HG03439 (cell line): Measurements from ENCODE around the gene COX6B2.

Source experiments
- ATAC-seq: cut with Tn5 transposase; IDR thresholded peaks from one replicate; pipeline ENCODE4 v1.9.1; 2021; ENCODE audit warnings: mild to moderate bottlenecking, moderate library complexity; ENCODE audit not compliant: unreplicated experiment

Gene COX6B2

DNA sequence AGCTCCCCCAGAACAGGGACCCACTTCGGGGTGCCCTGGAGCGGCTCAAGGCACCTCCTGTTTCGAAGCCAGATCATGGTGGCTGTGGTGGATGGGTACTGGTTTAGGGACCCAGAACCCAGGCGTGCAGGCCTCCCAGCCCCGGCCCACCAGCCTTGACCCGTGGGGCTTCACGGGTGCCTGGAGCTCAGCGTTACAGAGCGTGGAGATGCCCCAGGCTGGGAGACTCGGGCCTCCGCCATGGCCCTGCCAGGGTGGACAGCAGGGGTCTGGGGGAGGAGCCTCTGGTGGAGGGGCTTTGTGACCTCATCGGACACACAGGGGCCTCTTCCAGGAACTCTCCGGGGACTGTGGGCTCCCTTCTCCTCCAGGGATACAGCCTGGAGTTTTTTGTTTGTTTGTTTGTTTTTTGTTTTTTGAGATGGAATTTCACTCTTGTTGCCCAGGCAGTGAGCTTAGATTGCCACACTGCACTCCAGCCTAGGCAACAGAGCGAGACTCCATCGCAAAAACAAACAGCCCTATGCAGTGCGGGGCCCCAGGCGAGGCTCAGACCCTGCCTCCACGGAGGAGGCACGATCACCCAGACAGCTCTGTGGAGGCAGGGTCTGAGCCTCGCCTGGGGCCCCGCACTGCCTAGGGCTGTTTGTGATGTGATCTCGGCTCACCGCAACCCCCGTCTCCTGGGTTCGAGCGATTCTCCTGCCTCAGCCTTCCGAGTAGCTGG is 8.6 kb upstream of the COX6B2 start, which contains the start of gene GARIN5B:
GARIN5B (minus strand) TSS at position 271 of the 727 bp plus-strand sequence; CDS start at position 77, 194 bp downstream.
- ATAC-seq, result no peak

DNA sequence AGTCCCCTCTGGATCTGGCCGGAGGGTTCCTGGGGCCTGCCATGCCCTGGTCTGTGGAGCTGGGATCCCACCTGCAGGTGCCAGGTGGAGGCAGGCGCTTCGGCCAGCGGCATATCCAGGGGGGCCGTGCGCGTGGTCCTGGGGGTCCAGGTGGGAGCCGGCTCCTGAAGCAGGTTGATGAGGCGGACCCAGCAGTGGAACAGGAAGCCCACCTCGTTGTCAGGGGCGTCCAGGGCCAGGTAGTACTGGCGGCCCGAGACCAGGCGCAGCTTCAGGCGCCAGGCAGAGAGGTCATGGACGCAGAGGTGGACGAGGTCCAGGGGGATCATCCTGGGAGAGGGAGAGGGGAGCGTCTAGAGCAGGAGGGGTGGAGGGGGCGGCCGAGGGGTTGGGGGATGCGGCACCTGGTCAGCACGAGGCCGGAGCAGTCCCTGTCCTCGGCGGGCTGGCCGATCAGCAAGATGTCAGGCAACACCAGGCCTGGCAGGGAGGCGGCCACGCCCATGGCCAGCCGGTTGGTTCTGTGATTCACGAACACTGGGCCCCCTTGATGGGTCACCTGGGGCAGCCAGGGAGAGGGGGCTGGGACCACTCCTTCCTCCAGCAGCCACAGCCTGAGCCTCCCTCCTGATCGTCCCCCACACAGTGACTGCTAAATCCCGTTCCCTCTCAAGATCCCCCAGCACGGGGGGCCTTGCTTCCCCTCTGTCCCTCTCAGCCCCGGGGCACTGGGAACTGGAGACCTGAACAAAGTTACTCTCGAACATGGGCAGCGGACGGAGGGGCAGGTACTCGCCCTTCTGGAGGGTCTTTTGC is 7.9 kb upstream of the COX6B2 start:
- ATAC-seq, result no peak

DNA sequence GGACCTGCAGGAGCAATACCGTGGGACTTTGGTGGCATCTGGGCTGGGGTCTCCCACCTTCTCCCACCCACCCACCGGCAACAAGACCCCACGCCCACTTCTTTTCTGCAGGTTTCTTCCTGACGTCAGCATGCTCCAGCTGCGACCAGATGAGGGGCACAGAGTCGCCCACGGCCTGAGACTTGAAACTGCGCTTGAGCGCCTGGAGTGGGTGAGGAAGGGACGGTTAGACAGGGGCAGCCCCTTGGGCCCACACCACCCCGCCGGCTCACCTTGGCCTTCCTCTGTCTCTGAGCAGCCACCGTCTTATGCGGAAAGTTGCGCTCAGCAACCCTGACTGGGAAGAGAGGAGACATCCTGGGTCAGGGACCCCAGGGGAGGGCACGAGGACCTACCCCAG is 6.4 kb upstream of the COX6B2 start:
- no peak for ATAC-seq

DNA sequence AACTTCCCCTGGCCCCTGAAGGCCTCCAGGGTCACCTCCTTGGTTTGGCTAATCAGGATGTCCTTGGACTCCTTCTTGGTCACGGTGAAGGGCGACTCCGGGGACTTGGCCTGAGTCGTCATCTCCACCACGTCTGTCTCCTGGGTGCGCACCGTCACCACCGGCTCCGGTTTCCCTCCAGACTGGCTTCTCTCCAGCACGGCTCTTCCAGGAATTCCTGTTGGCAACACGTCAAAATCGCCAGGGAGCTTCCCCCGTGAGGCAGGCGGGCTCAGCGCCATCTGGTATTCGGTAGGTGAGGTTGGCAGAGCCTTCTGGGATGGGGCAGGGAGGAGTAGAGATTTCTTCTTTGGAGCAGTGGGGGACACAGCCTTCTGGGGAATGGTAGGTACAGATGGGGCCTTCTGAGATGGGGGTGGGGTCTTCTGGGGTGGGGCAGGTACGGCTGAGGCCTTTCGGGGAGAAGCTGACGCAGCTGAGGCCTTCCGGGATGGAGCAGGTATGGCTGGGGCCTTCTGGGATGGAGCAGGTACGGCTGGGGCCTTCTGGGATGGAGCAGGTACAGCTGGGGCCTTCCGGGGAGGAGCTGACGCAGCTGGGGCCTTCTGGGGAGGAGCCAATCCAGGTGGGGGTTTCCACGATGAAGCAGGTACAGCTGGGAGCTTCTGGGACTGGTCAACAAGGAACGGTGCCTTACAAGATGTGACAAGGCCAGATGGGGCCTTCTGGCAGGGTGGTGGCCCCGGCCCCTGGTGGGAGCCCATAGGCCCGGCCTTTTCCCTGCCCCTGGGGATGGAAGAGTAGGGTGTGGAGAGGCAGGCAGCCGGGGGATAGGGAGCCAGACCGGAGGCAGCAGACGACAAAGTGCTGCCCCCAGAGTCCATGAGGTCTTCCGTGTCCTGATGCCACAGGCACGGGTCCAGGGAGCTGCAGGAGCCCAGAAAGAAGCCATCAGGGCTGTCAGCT is 4.7 kb upstream of the COX6B2 start:
- ATAC-seq, result no peak

DNA sequence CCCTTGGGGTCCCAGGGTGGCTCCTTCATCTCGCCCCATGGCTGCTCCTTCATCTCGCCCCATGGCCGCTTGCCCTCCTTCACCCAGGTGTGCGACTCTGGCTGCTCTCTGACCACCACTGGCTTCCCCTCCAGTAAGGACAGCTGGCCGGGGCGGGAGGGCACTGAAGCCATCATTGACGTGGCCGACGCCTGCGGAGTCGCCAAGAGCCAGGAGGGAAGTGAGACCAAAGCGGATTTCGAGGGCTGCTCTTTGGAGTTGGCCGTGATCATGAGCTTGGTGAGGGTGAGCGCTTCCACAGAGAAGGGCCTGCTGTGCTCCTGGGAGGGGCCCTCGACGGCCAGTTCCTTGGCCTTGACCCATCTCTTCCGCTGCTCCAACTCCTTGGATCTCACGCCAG is 4.0 kb upstream of the COX6B2 start:
- ATAC-seq, result no peak

DNA sequence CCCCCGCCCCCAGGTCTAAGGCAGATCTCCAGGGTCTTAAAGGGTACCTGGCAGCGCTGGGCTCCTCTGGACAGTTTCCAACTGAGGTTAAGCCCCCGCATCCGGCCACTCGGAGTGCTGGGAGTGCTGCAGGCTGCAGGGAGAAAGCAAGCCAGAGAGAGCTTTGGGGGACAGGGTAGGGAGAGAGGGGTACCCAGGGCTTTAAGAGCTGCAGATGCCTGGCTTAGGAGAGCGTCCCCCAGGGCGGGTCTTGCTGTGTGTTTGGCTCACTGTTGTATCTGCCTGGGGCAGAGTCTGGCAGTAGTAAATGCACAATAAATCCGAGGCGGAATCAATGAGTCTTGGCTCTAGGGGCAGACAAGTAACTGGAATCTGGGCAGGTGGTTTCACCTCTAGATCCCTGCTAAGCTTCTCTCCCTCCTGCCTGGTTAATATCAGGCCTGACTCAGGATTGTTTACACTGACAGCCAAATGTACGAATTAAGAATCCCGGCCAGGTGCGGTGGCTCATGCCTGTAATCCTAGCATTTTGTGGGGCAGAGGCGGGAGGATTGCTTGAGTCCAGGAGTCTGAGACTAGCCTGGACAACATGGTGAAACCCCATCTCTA is 798 bp upstream of the COX6B2 start:
- no peak for ATAC-seq

DNA sequence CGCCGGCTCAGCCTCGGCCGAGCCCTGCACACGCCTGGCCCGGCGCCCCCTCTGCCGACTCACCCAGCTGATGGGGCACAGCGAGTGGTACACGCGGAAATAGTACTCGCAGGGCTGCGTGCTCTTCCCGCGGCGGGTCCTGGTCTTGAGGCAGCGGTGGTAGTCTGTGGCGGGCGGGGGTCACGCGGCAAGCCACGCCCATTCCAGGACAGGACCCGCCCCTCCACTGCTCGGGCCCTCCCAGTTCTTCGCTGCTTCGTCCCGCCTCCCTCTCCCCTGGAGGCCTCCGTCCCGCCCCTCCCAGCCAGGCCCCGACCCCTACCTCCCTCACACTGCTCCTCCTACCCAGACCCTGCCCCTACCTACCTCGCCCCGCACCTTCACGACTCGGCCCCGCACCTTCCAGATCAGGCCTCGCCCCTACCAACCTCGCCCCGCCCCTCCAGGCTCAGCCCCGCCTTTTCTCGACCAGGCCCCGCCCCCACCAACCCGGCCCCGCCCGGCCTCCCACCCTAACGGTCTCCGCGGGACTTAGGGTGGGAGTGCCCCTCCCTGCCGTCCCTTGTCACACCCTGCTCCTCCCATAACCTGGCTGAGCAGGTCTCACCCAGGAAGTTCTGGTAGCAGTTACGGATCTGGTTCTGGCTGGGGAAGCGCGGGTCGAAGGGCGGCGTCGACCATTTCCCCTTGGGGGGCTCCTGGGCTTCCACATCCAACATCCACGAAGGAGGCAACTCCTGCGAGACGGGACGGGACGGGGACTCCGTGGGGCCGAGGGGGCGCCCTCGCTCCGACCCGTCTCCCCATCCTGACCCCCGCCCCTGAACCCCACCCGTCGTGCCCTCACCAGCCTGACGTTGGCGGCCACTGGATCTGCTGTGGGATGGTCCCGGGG is 469 bp downstream of the COX6B2 start:
- ATAC-seq, result no peak

DNA sequence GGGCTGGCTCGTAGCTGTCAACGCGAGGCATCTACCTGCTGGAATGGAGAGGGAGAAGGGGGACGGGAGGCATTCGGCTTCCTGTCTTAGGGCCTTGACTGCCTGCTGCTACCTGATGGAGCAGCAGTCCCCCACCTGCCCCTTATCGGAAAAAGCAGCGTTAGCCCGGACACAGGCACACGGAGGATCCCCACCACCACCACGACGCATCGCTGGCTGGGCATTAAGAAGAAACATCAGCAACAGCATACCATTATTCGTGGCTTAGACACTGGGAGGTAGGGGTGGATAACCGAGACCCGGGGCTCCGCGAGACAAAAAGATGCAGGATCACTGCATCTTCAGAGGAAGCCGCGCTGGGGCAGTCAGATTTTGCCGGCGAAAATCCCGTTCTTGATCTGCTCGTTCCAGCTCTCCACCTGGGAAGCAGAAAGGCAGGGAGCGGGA is 1.1 kb downstream of the COX6B2 start:
- no peak for ATAC-seq

DNA sequence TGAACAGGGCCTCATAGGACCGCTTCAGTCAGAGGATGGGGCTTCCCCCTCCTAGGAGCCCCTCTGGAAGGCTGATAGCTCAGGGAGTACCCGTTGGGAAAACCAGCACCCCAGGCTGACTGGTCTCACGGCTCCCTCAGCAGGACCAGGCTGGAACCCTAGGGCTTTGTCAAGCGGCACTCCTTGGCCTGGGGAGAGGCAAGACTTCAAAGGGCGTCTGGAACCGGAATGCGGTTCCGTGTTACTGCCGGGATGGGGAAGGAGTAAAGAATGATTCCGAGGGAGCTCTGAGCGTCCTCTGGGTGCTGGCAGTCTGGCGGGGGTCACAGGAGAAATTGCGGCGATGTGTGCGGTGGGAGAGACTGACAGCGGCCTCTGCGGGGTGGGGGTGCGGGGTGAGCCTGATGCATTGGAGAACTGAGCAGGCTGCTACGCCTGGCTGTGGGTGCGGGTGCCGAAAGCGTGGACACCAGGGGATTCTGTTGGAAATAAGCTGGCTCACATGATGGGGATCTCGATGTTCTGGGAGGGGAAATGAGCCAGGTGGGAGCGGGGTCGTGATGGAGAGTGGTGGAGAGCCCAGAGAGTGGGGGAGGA is 1.9 kb downstream of the COX6B2 start:
- ATAC-seq, result no peak

DNA sequence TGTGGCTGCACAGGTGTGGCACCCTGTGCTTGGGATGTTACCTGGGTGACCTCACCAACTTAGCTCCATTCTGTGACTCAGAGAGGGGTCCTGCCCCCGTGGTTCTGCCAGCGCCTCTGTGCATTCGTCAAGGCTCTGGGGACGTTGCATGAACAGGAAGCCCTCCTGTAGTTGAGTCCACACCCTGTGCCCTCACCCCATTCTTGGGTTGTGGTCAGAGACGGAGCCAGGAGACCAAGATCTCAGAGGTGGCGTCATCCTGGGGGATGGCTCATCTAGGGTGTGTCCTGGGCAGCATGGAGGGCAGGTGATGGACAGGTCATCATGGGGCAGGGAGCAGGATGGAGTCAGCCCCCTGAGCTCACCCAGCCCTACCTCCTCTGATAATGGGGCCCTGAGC is 2.5 kb downstream of the COX6B2 start:
- ATAC-seq, result no peak

DNA sequence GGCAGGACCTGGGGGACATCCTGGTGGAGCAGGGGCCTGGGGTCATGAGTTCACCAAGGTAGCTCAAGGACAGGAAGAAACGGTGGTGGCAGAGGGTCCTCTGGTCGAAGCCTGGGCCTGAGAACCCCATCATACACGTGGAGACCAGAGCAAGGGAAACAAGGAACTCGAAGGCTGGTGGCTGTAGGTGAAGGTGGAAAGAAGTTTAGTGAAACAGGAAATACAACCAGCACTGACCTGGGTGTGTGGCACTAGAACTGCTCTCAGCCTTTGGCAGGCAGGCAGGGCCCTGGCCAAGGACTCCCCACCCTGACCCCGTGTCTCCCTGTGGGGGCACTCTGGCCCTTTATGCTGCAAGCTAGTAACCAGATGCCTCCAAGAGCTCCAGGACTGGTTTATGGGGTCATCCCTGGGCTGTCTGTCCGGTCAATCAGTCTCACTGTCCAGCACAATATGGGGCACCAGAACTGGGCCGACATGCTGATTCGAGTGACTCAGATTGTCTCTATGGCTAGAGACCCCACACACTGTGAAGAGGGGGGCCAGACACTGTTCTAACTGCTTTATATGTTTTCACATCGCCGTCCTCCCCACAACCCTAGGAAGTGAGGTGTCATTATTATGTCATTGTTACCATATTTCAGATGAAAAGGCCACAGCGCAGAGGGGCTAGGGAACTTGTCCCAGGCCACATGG is 3.8 kb downstream of the COX6B2 start:
- no peak for ATAC-seq

DNA sequence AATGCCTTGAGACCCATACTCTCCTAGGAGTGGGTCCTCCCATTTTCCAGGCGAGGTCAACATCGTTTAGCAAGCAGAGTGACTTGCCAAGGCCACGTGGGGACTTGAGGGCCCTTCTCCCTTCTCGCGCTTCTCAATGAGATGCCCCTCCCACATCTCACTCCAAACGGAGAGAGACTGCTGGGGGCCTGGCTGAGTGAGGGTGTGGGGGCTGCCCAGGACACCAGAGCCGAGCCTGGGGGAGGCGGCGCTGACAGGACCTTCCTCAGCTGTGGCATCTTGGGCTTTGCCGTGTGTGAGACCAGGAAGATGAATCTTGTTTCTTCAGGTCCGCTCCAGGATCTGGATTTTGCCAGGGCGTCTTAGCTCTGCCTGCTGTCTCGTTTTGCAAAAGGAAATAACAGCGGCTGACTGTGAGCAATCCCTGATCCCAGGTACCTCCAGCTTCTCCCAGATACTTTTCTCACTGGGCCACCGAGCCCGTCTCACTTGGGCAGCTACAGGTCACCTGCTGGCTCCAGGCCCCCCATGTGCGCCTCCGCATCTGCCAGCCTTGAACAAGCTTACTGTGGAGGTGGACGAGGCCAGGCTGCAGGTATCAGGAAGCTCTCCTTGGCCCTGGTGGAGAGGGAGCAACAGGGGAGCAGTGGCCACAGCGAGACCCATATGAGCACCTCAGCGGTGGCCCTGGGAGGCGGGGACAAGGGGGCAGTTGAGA is 6.0 kb downstream of the COX6B2 start:
- ATAC-seq, result no peak

DNA sequence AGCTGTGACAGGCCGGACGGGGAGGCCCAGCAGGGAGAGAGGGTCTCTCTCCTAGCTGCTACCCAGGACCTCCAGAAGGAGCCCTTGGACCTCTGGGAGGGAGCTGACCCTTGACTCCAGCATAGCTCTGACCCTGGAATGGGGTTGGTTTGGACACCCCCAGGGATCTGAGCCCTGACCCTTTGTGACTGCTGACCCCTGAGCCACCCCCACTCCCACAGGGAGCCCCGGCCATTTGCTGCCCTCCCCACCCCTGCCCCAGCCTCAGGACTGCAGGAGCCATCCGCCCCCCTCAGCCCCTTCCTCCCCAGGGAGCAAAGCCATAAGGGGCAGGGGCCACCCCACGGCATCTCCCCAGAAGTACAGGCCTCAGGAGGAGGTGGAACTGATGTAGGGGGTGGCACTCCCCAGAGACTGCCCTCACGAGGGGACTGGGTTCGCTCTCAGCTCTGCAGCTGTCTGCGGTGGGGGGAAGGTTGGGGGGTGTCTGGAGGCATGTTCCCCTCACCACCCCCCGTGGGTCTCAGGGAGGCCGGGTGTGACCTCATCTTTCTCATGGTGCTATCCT is 7.0 kb downstream of the COX6B2 start:
- ATAC-seq, result no peak

DNA sequence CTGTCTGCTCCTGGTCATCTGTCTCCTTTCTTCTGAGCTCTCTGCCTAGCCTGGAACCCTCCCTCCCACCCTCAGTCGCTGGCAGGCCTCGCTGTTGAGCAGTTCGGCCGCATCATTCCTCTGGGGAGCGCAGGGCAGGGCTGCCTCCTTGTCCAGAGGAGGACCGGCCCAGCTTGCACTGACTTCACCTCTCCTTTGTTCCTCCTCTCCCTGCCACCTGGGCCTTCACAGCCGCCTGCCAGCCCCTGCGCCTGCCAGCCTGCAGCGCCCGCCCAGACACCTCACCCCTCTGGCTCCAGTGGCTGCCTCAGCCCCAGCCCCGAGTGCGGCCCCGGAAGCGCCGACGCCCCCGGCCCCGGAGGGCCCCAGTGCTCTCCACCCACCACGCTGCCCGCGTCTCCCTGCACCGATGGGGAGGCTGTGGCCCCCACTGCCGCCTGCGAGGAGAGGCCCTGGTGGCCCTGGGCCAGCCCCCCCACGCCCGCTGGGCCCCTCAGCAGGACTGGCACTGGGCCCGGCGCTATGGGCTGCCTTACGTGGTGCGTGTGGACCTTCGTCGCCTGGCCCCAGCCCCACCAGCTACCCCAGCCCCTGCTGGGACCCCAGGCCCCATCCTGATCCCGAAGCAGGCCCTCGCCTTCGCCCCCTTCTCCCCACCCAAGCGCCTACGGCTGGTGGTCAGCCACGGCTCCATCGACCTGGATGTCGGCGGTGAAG is 7.6 kb downstream of the COX6B2 start:
- ATAC-seq, result no peak

DNA sequence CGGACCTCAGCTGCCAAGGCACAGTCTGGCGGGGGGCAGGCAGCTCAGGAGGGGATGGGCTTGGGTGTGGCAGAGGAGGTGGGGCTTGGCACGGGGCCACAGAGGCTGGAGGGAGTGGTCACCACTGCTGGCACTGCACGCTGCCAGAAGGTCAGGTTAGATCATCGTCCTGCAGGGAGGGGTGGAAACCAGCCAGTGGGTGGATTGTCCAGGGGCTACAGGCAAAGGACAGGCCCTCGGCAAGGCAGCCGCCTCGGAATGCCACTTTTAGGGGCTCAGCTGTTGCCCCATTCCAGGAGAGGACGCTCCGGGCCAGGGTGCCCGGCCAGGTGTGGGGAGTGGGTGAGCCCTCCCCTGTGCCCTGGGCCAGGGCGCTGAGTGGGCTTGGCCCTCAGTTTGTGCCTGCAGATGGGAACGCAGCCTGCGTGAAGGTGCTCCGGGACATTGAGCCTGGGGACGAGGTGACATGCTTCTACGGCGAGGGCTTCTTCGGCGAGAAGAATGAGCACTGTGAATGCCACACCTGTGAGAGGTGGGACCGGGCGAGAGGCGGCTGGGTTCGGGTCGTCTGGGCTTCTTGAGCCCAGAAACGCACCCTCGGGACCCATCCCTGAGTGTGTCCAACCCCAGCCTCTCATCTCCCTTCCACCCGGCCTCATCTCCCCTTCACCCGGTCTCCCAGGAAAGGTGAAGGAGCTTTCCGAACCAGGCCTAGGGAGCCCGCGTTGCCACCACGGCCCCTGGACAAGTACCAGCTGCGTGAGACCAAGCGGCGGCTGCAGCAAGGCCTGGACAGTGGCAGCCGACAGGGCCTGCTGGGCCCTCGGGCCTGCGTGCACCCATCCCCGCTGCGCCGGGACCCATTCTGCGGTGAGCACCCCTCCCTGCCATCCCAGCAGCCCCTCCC is 8.4 kb downstream of the COX6B2 start:
- no peak for ATAC-seq
